ENCODE measurements around the gene ATP13A4. TPM values are rescaled to one million over a fixed set of nuclear protein-coding genes. Genes with fewer than 3 reads are reported as not detected.

Gene ATP13A4
- total and polyA plus RNA-seq, 2 donors (not counting 1 experiment from before 2014, with no cell fraction given): 1.7 to 6.4 TPM

- no peak overlapping the region for H3K27ac ChIP-seq (ENCODE audit: low read length in 2 of 2)
- no peak for DNase-seq
- no peaks in the 10 kb centered on the region for H3K27me3 Mint-ChIP-seq
- H3K4me1 Mint-ChIP-seq: no peaks in the 10 kb centered on the region
- no peaks in the 10 kb centered on the region for H3K36me3 ChIP-seq (replicated peaks in 1 of 2; ENCODE audit: control extremely low read depth in 1 of 2, control insufficient read depth in 1 of 2, extremely low read depth in 1 of 2, insufficient read depth in 2 of 2, low read length in 1 of 2)
- H3K4me2 ChIP-seq (replicated peaks; ENCODE audit: low read depth, low read length, poor library complexity, severe bottlenecking): no peak overlapping the region
- H2AFZ ChIP-seq (ENCODE audit: insufficient read depth, low read depth, low read length, poor library complexity, severe bottlenecking): no peak overlapping the region
- intact Hi-C loops (cut with micrococcal nuclease): no loop called here
- no peak for ATAC-seq (ENCODE audit: low read depth)
- H3K9me3 Mint-ChIP-seq (ENCODE audit: insufficient read depth): no peaks in the 10 kb centered on the region
- H4K20me1 ChIP-seq (ENCODE audit: control insufficient read depth, insufficient read depth, low read length, poor library complexity, severe bottlenecking): no peaks in the 10 kb centered on the region
- no peaks in the 10 kb centered on the region for H3K27me3 ChIP-seq (replicated peaks in 1 of 4; ENCODE audit: control extremely low read depth in 1 of 4, control insufficient read depth in 3 of 4, insufficient read depth in 4 of 4, low read length in 3 of 4)
- no peak overlapping the region for H3K27ac Mint-ChIP-seq
- ChIA-PET POLR2A (no interaction called here), CTCF (no interaction called here)
- no peak overlapping the region for H3K4me3 ChIP-seq (ENCODE audit: control extremely low read depth in 1 of 5, extremely low read depth in 1 of 5, insufficient read depth in 1 of 5, low read depth in 2 of 5, low read length in 4 of 5)
- no peak overlapping the region for H3K9ac ChIP-seq (ENCODE audit: low read length)
- no peak for TF ChIP-seq CTCF (IDR thresholded peaks at IDR 0.05)
- H3K4me3 Mint-ChIP-seq: no peak overlapping the region
- no peaks in the 10 kb centered on the region for H3K79me2 ChIP-seq (ENCODE audit: control insufficient read depth, insufficient read depth, low read length)
- no peaks in the 10 kb centered on the region for H3K9me3 ChIP-seq (ENCODE audit: control extremely low read depth in 1 of 3, control insufficient read depth in 2 of 3, insufficient read depth in 1 of 3, low read length in 2 of 3)
- WGBS (ENCODE audit: insufficient coverage): 91% methylated on average over 3 of the region's 4 CpGs
- no peaks in the 10 kb centered on the region for H3K4me1 ChIP-seq (ENCODE audit: control insufficient read depth in 2 of 2, insufficient read depth in 2 of 2, low read length in 2 of 2)
Measured at GRCh38 chr3:193502871-193503270, 51.8 kb downstream of the ATP13A4 start.

GRCh38 chr3:193499801-193500485, 54.8 kb downstream of the ATP13A4 start:
- ATAC-seq (ENCODE audit: low read depth) (no peak), DNase-seq (no peak)
- Mint-ChIP-seq H3K4me1 (no peaks in the 10 kb centered on the region), H3K4me3 (no peak overlapping the region), H3K27me3 (no peaks in the 10 kb centered on the region), H3K9me3 (ENCODE audit: insufficient read depth) (no peaks in the 10 kb centered on the region), H3K27ac (no peak overlapping the region)
- no peak for TF ChIP-seq CTCF (IDR thresholded peaks at IDR 0.05)
- no peak for TF ChIP-seq EZH2 (IDR thresholded peaks at IDR 0.05; ENCODE audit: borderline replicate concordance, insufficient read depth, low read depth, low read length, poor library complexity, severe bottlenecking)
- 83% methylated on average over 2 of the region's 7 CpGs for WGBS (ENCODE audit: insufficient coverage)
- Histone ChIP-seq H4K20me1 (ENCODE audit: control insufficient read depth, insufficient read depth, low read length, poor library complexity, severe bottlenecking) (no peaks in the 10 kb centered on the region), H3K4me3 (ENCODE audit: control extremely low read depth in 1 of 5, extremely low read depth in 1 of 5, insufficient read depth in 1 of 5, low read depth in 2 of 5, low read length in 4 of 5) (no peak overlapping the region), H3K36me3 (replicated peaks in 1 of 2; ENCODE audit: control extremely low read depth in 1 of 2, control insufficient read depth in 1 of 2, extremely low read depth in 1 of 2, insufficient read depth in 2 of 2, low read length in 1 of 2) (no peaks in the 10 kb centered on the region), H3K9me3 (ENCODE audit: control extremely low read depth in 1 of 3, control insufficient read depth in 2 of 3, insufficient read depth in 1 of 3, low read length in 2 of 3) (no peaks in the 10 kb centered on the region), H2AFZ (ENCODE audit: insufficient read depth, low read depth, low read length, poor library complexity, severe bottlenecking) (no peak overlapping the region), H3K9ac (ENCODE audit: low read length) (no peak overlapping the region), H3K27me3 (replicated peaks in 1 of 4; ENCODE audit: control extremely low read depth in 1 of 4, control insufficient read depth in 3 of 4, insufficient read depth in 4 of 4, low read length in 3 of 4) (no peaks in the 10 kb centered on the region), H3K4me2 (replicated peaks; ENCODE audit: low read depth, low read length, poor library complexity, severe bottlenecking) (no peak overlapping the region), H3K27ac (ENCODE audit: low read length in 2 of 2) (no peak overlapping the region), H3K79me2 (ENCODE audit: control insufficient read depth, insufficient read depth, low read length) (no peaks in the 10 kb centered on the region), H3K4me1 (ENCODE audit: control insufficient read depth in 2 of 2, insufficient read depth in 2 of 2, low read length in 2 of 2) (no peaks in the 10 kb centered on the region)
- CTCF ChIA-PET: no interaction called here
- POLR2A ChIA-PET: no interaction called here
- intact Hi-C loops (cut with micrococcal nuclease): no loop called here
